GM18867 (cell line): ENCODE measurements around the gene WDR4.
"Not testable (repeated sequence)": the region's sequence is repeated elsewhere in the genome, so short reads cannot be mapped to it uniquely, and the experiment has no call there.

ENCODE experiments used
- ATAC-seq: cut with Tn5 transposase; IDR thresholded peaks from one replicate; pipeline ENCODE4 v1.9.1; 2021; ENCODE audit warnings: mild to moderate bottlenecking, moderate library complexity; ENCODE audit not compliant: unreplicated experiment

Gene WDR4

GRCh38 chr21:42840411-42841155, 38.8 kb downstream of the WDR4 start:
- ATAC-seq: no peak

DNA sequence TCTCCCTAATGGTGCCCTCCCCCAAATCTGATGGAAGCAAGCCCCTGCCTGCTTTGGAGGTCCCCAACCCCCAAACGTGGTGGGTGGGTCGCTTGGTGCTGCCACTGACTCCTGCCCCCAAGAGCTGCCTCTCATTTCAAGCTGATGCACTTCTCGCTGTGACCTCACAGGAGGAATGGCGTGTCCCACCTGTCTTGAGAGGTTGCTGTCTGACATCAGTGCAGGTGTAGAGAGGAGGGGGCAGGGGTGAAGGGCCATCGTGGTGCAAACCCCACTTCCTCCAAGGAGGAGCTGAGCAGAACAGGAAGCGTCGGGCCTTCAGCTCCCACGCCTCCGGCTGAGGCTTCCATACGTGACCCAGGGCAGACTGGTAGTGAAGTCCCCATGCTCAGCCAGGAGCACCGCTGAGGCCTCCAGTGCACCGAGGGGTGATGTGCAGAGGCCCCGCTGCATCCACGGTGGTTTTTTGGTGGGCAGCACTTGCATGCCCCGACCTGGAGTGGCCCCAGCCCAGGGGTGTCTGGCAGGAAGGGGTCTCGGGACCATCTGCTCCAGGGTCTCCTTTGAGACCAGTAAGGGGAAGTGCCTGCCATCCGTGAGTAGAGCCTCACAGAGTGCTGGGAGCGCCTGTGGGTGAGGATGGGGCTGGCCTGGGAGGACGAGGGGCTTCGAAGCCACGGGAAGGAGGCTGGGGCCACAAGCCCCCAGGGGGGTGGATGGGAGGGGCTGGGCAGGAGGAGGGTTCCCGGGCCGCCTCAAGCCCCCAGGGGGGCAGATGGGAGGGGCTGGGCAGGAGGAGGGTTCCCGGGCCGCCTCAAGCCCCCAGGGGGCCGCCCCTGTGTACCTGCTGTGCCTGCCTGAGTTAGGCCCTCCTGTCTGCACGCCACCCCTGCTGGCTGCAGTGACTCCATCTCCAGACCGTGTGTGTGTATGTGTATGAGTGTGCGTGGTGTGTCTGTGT, 39.8 kb downstream of the WDR4 start:
- ATAC-seq: no peak

GRCh38 chr21:42838212-42838690, 41.1 kb downstream of the WDR4 start:
- ATAC-seq: not testable (repeated sequence)

GRCh38 chr21:42837421-42838211, 41.7 kb downstream of the WDR4 start:
- no peak for ATAC-seq

DNA sequence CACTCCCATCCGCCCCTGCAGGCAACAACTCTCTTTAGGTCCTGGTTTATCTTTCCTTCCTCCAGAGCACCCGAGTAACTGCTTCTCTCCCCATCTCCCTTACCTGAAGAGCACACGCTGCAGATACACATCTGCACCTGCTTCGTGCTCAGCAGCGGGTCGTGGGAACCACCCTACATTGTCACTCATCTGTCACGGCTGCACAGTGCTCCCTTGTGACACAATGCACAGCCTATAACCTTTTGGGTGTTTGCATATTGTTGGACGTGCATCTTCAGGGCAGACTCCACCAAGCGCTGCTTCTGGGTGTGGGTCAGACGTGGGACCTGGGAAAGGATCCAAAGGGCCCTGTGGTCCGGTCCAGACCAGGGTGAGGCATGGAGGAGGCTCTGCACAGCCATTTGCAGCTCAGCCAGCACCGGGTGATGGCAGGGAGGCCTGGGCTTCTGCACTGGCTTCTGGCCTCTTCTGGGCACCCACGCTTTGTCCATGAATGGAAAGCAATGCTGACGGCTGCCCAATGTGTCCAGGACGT, 42.5 kb downstream of the WDR4 start:
- no peak for ATAC-seq

GRCh38 chr21:42836402-42836666, 43.0 kb downstream of the WDR4 start:
- ATAC-seq: no peak

- ATAC-seq: no peak
Observed at GRCh38 chr21:42835611-42836401, 43.5 kb downstream of the WDR4 start.

GRCh38 chr21:42835211-42835610, 44.1 kb downstream of the WDR4 start:
- no peak for ATAC-seq

DNA sequence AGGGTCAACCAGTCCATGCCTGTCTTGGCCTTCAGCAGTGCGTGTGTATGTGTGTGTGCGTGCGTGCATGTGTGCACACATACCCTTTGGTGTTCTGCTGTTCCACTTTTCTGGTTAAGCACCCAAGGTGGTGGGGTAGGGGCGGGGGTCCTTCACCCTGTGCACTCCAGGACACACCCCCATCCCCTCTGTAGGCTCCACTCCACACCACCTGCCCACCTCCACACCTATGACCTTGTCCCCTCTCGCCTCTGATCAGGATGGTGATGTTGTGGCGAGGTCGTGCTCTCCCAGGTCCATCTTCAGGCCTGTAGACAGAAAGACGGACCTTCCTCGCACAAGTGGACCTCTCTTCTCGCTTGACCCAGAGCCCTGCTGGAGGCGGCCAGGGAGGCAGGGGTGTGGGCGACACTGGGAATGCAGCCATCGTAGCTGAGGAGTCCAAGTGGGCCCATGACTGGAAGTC, 44.6 kb downstream of the WDR4 start:
- no peak for ATAC-seq

DNA sequence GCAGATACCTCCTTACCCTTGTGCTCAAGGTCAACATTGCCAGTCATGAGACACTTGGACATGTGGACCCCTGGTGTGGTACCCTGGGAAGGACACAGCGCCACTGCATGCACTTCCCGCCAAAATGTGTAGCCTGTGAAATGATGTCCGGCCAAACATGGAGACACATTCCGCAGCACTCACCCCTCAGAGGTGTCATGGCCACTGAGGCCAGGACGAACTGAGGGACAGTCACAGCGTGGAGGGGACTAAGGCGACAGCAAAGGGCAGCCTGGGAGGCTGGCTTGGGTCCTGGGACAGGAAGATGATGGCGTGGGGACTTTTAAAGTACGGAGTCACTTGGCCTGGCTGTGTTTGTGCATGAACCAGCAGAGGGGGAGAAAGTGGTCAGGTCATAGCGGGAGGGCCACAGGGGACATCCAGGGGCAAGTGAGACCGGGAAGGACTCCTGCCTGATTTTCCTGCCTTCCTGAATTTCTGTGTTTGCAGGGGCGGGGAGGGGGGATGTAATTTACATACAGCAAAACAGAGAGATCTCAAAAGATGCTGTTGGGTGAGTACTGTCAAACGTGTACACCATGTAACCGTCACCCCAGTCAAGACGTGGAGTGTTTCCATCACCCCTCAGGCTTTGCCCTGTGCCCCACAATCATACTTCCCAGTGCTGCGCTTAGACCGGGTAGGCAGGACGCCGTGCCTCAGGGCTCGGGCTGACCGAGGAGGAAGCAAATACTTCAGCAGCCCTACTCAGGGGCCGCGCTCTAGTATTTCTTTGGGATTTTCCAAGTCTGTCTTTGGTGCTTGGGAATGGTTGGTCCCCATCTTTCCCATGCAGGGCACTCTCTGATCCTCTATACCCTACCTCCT, 45.2 kb downstream of the WDR4 start:
- ATAC-seq: no peak

- ATAC-seq: no peak
Observed at GRCh38 chr21:42833439-42833815, 45.9 kb downstream of the WDR4 start.

DNA sequence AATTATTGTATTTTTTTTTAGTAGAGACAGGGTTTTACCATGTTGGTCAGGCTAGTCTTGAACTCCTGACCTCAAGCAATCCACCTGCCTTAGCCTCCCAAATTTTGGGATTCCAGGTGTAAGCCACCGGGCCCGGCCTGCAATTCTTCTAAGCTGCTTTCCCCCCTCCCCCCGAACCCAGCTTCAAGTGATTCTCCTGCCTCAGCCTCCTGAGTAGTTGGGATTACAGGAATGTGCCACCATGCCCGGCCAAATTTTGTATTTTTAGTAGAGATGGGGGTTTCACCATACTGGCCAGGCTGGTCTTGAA, 47.1 kb downstream of the WDR4 start:
- ATAC-seq: not testable (repeated sequence)

DNA sequence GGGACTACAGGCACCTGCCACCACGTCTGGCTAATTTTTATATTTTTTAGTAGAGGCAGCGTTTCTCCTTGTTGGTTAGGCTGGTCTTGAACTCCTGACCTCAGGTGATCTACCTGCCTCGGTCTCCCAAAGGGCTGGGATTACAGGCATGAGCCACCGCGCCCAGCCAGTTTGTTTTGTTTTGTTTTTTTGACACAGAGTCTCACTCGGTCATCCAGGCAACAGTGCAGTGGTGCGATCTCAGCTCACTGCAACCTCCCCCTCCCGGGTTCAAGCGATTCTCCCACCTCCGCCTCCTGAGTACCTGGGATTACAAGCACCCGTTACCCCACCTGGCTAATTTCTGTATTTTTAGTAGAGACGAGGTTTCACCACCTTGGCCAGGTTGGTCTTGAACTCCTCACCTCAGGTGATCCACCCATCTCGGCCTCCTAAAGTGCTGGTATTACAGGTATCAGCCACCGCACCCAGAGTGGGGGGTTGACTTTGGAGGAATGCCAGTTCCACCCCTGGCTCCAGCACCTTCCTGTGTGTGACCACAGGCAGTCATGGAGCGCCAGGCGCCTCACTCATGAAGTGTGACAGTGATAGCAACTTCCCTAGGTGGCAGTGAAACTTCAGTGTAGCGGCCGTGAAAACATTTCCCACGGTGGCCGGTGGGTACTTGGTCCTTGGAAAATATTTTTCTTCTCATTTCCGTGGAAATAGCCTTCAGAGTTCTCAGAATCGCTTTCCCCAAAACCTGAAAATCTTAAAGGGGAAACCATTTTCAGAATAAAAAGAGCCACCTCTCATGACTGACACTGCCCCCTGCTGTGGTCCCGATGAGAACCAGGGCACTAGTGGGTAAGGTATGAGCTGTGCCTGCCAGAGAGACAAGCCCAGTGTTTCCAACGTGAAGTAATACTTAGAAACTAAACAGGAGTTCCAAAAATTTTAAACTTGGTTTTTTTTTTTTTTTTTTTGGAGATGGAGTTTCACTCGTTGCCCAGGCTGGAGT, 48.6 kb downstream of the WDR4 start:
- no peak for ATAC-seq

DNA sequence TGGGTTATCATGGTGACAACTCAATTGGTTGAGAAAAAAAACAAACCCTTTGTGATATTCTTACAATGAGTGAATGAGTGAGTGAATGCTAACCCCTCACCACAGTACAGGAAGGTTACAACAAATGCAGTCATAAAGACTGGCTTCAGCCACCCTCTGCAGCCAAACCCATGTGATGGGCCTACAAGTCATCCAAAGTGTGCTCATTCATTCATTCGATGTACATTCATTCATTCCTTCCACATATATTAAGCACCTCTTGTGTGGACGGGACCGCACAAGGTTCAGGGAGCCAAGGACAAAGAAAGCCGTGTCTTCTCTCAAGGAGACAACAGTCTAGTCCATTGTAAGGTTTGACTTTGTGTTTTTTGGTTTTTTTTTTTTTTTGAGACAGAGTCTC, 49.4 kb downstream of the WDR4 start:
- no peak for ATAC-seq

GRCh38 chr21:42829417-42829816, 49.9 kb downstream of the WDR4 start:
- ATAC-seq: no peak

DNA sequence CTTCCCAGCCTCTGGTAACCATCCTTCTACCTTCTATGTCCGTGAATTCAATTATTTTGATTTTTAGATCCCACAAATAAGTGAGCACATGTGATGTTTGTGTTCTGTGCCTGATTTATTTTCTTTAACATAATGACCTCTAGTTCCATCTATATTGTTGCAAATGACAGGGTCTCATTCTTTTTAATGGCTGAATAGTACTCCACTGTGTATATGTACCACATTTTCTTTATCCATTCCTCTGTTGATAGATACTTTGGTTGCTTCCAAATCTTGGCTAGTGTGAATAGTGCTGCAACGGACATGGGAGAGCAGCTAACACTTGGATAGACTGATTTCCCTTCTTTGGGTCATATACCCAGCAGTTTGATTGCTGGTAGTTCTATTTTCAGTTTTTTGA, 51.8 kb downstream of the WDR4 start:
- no peak for ATAC-seq

- ATAC-seq: no peak
Observed at GRCh38 chr21:42820616-42821465, 58.5 kb downstream of the WDR4 start.
